Testis (tissue), 3 donors: ENCODE results near the gene UBALD1. TPM values are rescaled to one million over a fixed set of nuclear protein-coding genes. Genes with fewer than 3 reads are reported as not detected.
A peak's percentile ranks its signal among the peaks of the same experiment; 100 is the strongest.

Experiments used
- DNase-seq: peaks from one replicate; pipeline ENCODE4 v3.0.0-alpha.2; 2019
- H3K27ac ChIP-seq, 2 donors: fragments of 200-600 bp; sonication (generic); one replicate each; pipeline ENCODE4 v1.5.1; 2019
- H3K27me3 ChIP-seq: fragments of 200-600 bp; sonication (generic); one replicate; pipeline ENCODE4 v1.5.1; 2019
- H3K36me3 ChIP-seq: fragments of 200-600 bp; sonication (generic); one replicate; pipeline ENCODE4 v1.5.1; 2017; ENCODE audit warnings: low read depth; ENCODE audit errors: missing control alignments
- H3K4me1 ChIP-seq: fragments of 200-600 bp; sonication (generic); one replicate; pipeline ENCODE4 v1.5.1; 2019
- H3K4me3 ChIP-seq, 2 donors: fragments of 200-600 bp; sonication (generic); one replicate each; pipeline ENCODE4 v1.5.1; 2017 to 2019
- H3K9me3 ChIP-seq: fragments of 200-600 bp; sonication (generic); one replicate; pipeline ENCODE4 v1.5.1; 2017
- CTCF ChIP-seq, 3 experiments: fragments of 450-650 bp in 2 of 3; fragments of 200-600 bp in 1 of 3; sonication (generic) in 1 of 3; IDR thresholded peaks; one replicate each; pipeline ENCODE4 v1.5.1; 2016 to 2019; ENCODE audit warnings: antibody characterized with exemption in 3 of 3, mild to moderate bottlenecking in 2 of 3, moderate library complexity in 1 of 3
- POLR2A ChIP-seq: fragments of 450-650 bp; IDR thresholded peaks from one replicate; pipeline ENCODE4 v1.6.1; 2017; ENCODE audit warnings: antibody characterized with exemption, mild to moderate bottlenecking, moderate library complexity
- WGBS, 2 donors: methylation state at CpG; one replicate each; pipeline ENCODE4 v1.1.5; 2018; 5-methylcytosine and 5-hydroxymethylcytosine counted together
- intact Hi-C: fragments of 100-400 bp; cut with DNase I; formaldehyde crosslinking; loops from one replicate; pipeline ENCODE4 v1.15.1; 2023; ENCODE audit warnings: low total_unique reads
- polyA plus RNA-seq: library from polyadenylated mRNA; stranded (reverse); fragments of 350-450 nt; fragmentation: Illumina TruSeq; extraction: RNeasy Lipid Tissue Mini Kit (QIAGEN cat#74804); gene quantifications from one replicate; pipeline ENCODE4 v1.2.3, GENCODE V29; 2014; ENCODE audit warnings: low read depth, low replicate concordance; ENCODE audit not compliant: insufficient read depth
- total RNA-seq, 2 donors: library from RNA; depleted of rRNA; stranded (reverse); fragments of >200 nt; gene quantifications; one replicate each; pipeline ENCODE4 v1.2.3, GENCODE V29; 2016

UBALD1 gene
- total and polyA plus RNA-seq, 3 donors from 2014 or later: 15.9 to 33.3 (median 25.0) TPM

GRCh38 chr16:4601036-4601863 is 13.4 kb downstream of the UBALD1 start:
- H3K4me3 ChIP-seq: no peak overlapping the region
- H3K9me3 ChIP-seq: no peaks in the 10 kb centered on the region
- no peaks in the 10 kb centered on the region for H3K4me1 ChIP-seq
- intact Hi-C loops: loop anchor here (10.0 kb wide), 1 partner anchor 164 kb away; the partner anchor contains the start of gene ZNF500
- TF ChIP-seq CTCF (IDR thresholded peaks at IDR 0.05) (no peak), POLR2A (no peak)
- H3K36me3 ChIP-seq: no peaks in the 10 kb centered on the region
- no peaks in the 10 kb centered on the region for H3K27me3 ChIP-seq
- 29 to 41% methylated on average over 18 of the region's 18 CpGs for WGBS, 2 donors
- peak; percentile 67 for DNase-seq
- no peak overlapping the region for H3K27ac ChIP-seq

GRCh38 chr16:4599545-4599944 is 15.1 kb downstream of the UBALD1 start:
- H3K27ac ChIP-seq: no peak overlapping the region
- DNase-seq: no peak
- TF ChIP-seq POLR2A: no peak
- TF ChIP-seq CTCF (IDR thresholded peaks at IDR 0.05): no peak
- no peaks in the 10 kb centered on the region for H3K27me3 ChIP-seq
- H3K4me3 ChIP-seq: no peak overlapping the region
- no peaks in the 10 kb centered on the region for H3K9me3 ChIP-seq
- no peaks in the 10 kb centered on the region for H3K4me1 ChIP-seq
- intact Hi-C loops: no loop called here
- WGBS, 2 donors: 85% methylated on average over 7 to 8 of the region's 8 CpGs
- no peaks in the 10 kb centered on the region for H3K36me3 ChIP-seq

GRCh38 chr16:4599037-4599436 is 15.7 kb downstream of the UBALD1 start:
- H3K36me3 ChIP-seq: no peaks in the 10 kb centered on the region
- no peaks in the 10 kb centered on the region for H3K9me3 ChIP-seq
- no peaks in the 10 kb centered on the region for H3K27me3 ChIP-seq
- WGBS, 2 donors: 91 to 94% methylated on average over 10 of the region's 10 CpGs
- DNase-seq: no peak
- H3K4me1 ChIP-seq: no peaks in the 10 kb centered on the region
- H3K4me3 ChIP-seq: no peak overlapping the region
- TF ChIP-seq CTCF (IDR thresholded peaks at IDR 0.05) (no peak), POLR2A (no peak)
- H3K27ac ChIP-seq: no peak overlapping the region
- intact Hi-C loops: no loop called here

GRCh38 chr16:4597174-4597573 is 17.5 kb downstream of the UBALD1 start:
- WGBS, 2 donors: 80 to 89% methylated on average over 4 to 9 of the region's 9 CpGs
- H3K4me3 ChIP-seq: no peak overlapping the region
- no peaks in the 10 kb centered on the region for H3K9me3 ChIP-seq
- TF ChIP-seq POLR2A (no peak), CTCF (IDR thresholded peaks at IDR 0.05) (no peak)
- no peaks in the 10 kb centered on the region for H3K4me1 ChIP-seq
- intact Hi-C loops: no loop called here
- H3K27ac ChIP-seq: no peak overlapping the region
- no peak for DNase-seq
- no peaks in the 10 kb centered on the region for H3K27me3 ChIP-seq
- H3K36me3 ChIP-seq: no peaks in the 10 kb centered on the region
